Measurements from ENCODE around the gene SNRPB. TPM values are rescaled to one million over a fixed set of nuclear protein-coding genes. Genes with fewer than 3 reads are reported as not detected.

The SNRPB gene
- total and polyA plus RNA-seq, 2 of the 13 experiments (the other 11 are each of a cell fraction or from before 2014, with no cell fraction given): 473 to 844 TPM

DNA sequence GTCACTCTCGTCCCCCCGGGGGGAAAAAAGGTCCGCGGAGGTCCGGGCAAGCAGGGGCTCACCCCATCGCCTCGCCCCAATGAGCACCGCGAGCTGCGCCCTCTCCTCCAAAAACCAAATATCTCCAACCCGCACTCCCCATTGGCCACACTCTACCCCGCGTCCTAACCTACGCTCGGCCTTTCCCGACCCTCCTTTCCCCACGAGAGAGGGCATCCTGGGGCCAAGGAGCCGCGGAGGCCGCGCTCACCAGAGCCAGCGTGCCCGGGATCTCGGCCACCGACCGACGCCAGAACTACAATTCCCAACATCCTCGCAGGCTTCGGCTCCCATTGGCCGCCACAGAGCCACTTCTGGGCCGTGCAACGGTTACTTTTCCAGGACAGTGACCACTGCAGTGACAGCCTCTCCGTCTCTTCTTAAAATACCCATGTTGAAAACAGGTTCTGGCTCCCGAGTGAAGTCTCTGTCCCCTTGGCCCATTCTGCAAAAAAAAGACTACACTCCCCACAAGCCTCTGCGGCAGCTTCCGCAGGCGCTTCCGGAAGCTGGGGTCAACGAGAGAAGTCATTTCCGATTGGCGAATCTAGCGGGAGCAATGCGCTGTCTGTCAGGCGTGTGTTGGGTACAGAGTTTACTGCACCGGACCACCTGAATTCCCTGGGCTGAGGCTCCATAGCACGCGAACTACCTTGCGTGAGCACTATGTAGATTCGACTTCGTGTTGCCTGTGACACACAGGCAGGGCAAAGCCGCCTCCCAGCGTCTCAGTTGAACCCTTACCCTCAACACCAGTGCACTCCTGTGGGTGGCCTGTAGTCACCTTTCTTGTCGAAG lies 38.3 kb upstream of the SNRPB start, which contains the start of gene ZNF343 (continued):
- no peak for TF ChIP-seq SKIL (CRISPR knock-in tag; IDR thresholded peaks at IDR 0.05; ENCODE audit: borderline replicate concordance)
- no peak for TF ChIP-seq LCORL (IDR thresholded peaks at IDR 0.05)
- 0 out of 2 replicates have a peak, but pooled peaks have one; percentile 29 for TF ChIP-seq LCORL (CRISPR knock-in tag; IDR thresholded peaks at IDR 0.05)
- TF ChIP-seq, protein P1, sequence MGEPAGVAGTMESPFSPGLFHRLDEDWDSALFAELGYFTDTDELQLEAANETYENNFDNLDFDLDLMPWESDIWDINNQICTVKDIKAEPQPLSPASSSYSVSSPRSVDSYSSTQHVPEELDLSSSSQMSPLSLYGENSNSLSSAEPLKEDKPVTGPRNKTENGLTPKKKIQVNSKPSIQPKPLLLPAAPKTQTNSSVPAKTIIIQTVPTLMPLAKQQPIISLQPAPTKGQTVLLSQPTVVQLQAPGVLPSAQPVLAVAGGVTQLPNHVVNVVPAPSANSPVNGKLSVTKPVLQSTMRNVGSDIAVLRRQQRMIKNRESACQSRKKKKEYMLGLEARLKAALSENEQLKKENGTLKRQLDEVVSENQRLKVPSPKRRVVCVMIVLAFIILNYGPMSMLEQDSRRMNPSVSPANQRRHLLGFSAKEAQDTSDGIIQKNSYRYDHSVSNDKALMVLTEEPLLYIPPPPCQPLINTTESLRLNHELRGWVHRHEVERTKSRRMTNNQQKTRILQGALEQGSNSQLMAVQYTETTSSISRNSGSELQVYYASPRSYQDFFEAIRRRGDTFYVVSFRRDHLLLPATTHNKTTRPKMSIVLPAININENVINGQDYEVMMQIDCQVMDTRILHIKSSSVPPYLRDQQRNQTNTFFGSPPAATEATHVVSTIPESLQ (CRISPR knock-in tag; conservative IDR thresholded peaks at IDR 0.05): no peak
- TF ChIP-seq ZNF570 (CRISPR knock-in tag; IDR thresholded peaks at IDR 0.05; ENCODE audit: borderline replicate concordance): no peak
- TF ChIP-seq ZNF510 (CRISPR knock-in tag; IDR thresholded peaks at IDR 0.05; ENCODE audit: low read depth): peak; percentile 61; the same call in 1 of the 2 replicates
- TF ChIP-seq ZNF501 (CRISPR knock-in tag; IDR thresholded peaks at IDR 0.05): peak; percentile 99
- TF ChIP-seq SSRP1 (CRISPR knock-in tag; IDR thresholded peaks at IDR 0.05): no peak
- TF ChIP-seq MXI1 (IDR thresholded peaks at IDR 0.05; ENCODE audit: borderline replicate concordance, low read depth, low read length): peak; percentile 85; the same call in 1 of the 3 replicates
- TF ChIP-seq TERF1 (CRISPR knock-in tag; IDR thresholded peaks at IDR 0.05): no peak
- no peak for TF ChIP-seq ZBTB39 (CRISPR knock-in tag; IDR thresholded peaks at IDR 0.05)
- TF ChIP-seq HCFC1 (IDR thresholded peaks at IDR 0.05; ENCODE audit: low read depth, low read length): peak; percentile 96
- TF ChIP-seq SYNCRIP (IDR thresholded peaks at IDR 0.05; ENCODE audit: insufficient read depth, low read depth, low read length): no peak
- TF ChIP-seq KLF16 (CRISPR knock-in tag; IDR thresholded peaks at IDR 0.05): peak; percentile 15 to 82; a peak in 2 of 4 replicates
- no peak for TF ChIP-seq RAD51 (IDR thresholded peaks at IDR 0.05; ENCODE audit: borderline replicate concordance)
- TF ChIP-seq, protein P2, sequence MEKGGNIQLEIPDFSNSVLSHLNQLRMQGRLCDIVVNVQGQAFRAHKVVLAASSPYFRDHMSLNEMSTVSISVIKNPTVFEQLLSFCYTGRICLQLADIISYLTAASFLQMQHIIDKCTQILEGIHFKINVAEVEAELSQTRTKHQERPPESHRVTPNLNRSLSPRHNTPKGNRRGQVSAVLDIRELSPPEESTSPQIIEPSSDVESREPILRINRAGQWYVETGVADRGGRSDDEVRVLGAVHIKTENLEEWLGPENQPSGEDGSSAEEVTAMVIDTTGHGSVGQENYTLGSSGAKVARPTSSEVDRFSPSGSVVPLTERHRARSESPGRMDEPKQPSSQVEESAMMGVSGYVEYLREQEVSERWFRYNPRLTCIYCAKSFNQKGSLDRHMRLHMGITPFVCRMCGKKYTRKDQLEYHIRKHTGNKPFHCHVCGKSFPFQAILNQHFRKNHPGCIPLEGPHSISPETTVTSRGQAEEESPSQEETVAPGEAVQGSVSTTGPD (CRISPR knock-in tag; IDR thresholded peaks at IDR 0.05): peak; percentile 34; the same call in 1 of the 2 replicates
- TF ChIP-seq ZMAT3 (CRISPR knock-in tag; conservative IDR thresholded peaks at IDR 0.05): peak; percentile 67
- TF ChIP-seq, protein P3, sequence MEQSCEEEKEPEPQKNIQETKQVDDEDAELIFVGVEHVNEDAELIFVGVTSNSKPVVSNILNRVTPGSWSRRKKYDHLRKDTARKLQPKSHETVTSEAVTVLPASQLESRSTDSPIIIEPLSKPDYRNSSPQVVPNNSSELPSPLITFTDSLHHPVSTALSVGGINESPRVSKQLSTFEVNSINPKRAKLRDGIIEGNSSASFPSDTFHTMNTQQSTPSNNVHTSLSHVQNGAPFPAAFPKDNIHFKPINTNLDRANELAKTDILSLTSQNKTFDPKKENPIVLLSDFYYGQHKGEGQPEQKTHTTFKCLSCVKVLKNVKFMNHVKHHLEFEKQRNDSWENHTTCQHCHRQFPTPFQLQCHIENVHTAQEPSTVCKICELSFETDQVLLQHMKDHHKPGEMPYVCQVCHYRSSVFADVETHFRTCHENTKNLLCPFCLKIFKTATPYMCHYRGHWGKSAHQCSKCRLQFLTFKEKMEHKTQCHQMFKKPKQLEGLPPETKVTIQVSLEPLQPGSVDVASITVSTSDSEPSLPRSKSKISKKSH (CRISPR knock-in tag; IDR thresholded peaks at IDR 0.05; ENCODE audit: borderline replicate concordance): no peak; the same call in 1 of the 2 replicates
